DLD1 (cell line): ENCODE data around the gene MYCBP2.

Source experiments
- in situ Hi-C: cut with HindIII; loops from 2 replicates; pipeline ENCODE4 v1.10.0; 2017; ENCODE audit warnings: low sequenced_read_pairs

The MYCBP2 gene

GRCh38 chr13:77000475-77000874, 326.4 kb downstream of the MYCBP2 start:
- in situ Hi-C loops: no loop called here
